Measurements from ENCODE around the gene KRT13. TPM values are rescaled to one million over a fixed set of nuclear protein-coding genes. Genes with fewer than 3 reads are reported as not detected.

KRT13 gene
- total RNA-seq, 1 donor from 2014 or later, result not detected

GRCh38 chr17:41511116-41511515 is 5.7 kb upstream of the KRT13 start:
- Mint-ChIP-seq H3K4me3 (no peak overlapping the region), H3K27ac (no peak overlapping the region), H3K4me1 (ENCODE audit: low read depth) (no peaks in the 10 kb centered on the region), H3K9me3 (no peaks in the 10 kb centered on the region), H3K36me3 (ENCODE audit: low read depth) (no peaks in the 10 kb centered on the region), H3K27me3 (ENCODE audit: insufficient read depth) (peaks cover 11% of the 10 kb centered on the region)
- intact Hi-C loops (cut with micrococcal nuclease), result no loop called here
- no peak for DNase-seq (ENCODE audit: low spot score)

- peaks cover 11% of the 10 kb centered on the region for H3K27me3 Mint-ChIP-seq (ENCODE audit: insufficient read depth)
- H3K9me3 Mint-ChIP-seq, result no peaks in the 10 kb centered on the region
- intact Hi-C loops (cut with micrococcal nuclease), result no loop called here
- no peak overlapping the region for H3K27ac Mint-ChIP-seq
- H3K4me3 Mint-ChIP-seq, result no peak overlapping the region
- H3K4me1 Mint-ChIP-seq (ENCODE audit: low read depth), result no peaks in the 10 kb centered on the region
- no peak for DNase-seq (ENCODE audit: low spot score)
- H3K36me3 Mint-ChIP-seq (ENCODE audit: low read depth), result no peaks in the 10 kb centered on the region
These were observed 5.0 kb upstream of the KRT13 start for GRCh38 chr17:41510251-41511065.

DNA sequence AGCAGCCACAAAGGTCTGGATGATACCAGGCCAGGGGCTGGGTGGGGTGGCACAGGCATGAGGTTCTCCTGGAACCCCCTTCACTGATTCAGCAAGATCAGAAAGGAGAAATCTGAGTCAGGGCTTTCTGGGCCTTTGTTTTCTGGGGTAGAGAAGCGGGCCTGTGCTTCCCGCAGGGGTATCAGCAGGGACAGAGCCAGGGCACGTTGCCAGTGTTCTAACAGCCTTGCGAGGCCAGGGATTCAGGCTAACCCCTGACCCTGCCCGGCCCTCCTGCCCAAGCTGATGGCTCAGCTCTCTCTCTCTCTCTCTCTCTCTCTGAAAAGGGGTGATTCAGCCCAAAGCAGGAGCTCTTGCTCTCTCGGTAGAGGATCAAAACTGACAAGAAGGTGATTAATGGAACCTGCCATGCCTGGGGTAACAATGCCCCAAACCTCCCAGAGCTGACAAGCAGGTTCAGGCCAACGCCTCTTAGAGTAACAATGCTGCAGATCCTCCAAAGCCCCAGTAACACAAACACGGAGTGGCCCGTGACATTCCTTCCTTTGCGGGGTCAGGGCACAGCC is 2.0 kb upstream of the KRT13 start:
- H3K27ac Mint-ChIP-seq, result no peak overlapping the region
- intact Hi-C loops (cut with micrococcal nuclease), result no loop called here
- peaks cover 3% of the 10 kb centered on the region for H3K27me3 Mint-ChIP-seq (ENCODE audit: insufficient read depth)
- no peak overlapping the region for H3K4me3 Mint-ChIP-seq
- DNase-seq (ENCODE audit: low spot score), result no peak
- no peaks in the 10 kb centered on the region for H3K36me3 Mint-ChIP-seq (ENCODE audit: low read depth)
- H3K4me1 Mint-ChIP-seq (ENCODE audit: low read depth), result no peaks in the 10 kb centered on the region
- H3K9me3 Mint-ChIP-seq, result no peaks in the 10 kb centered on the region

DNA sequence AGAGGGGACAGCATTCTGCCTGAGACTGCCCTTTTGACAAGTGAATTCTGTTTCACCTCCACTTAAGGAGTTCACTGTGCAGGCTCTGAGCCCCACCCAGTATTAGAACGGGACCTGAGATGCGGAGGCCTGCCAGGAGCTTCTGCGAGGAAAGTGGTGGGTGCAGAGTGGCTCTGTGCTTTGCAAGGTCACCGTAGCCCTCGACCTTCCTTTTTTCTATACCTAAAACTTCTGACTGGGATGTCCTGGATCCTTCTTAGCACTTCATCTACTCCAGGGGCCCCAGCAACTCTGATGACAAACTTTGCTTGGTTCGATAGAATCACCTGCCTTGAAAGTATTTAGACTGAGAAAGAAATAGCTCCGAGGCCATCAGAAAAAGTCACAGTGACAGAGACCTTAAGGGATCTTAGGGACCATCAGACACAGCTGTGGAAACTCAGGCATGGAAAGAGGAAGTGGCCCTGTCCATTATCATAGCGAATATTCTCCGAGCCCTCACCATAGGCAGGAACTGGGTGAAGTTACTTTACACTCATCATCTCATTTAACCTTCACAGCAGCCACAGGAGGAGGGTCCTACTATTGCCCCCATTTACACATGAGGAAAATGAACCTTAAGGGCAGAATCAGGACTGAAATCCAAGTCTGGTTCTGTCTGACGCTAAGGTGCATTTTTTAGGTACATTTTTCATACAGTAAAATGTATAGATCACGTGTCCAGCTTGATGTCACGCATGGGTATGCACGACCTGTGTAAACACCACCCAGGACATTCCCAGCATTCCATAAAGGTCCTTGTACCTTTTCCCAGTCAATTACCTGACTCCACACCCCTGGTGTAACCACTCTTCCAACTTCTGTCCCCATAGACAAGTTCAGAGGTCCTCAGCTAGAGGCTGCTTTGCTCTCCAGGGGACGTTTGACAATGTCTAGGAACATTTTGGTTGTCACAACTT is 676 bp upstream of the KRT13 start:
- Mint-ChIP-seq H3K36me3 (ENCODE audit: low read depth) (no peaks in the 10 kb centered on the region), H3K27ac (no peak overlapping the region), H3K4me3 (no peak overlapping the region), H3K9me3 (no peaks in the 10 kb centered on the region), H3K27me3 (ENCODE audit: insufficient read depth) (no peaks in the 10 kb centered on the region), H3K4me1 (ENCODE audit: low read depth) (no peaks in the 10 kb centered on the region)
- intact Hi-C loops (cut with micrococcal nuclease), result no loop called here
- DNase-seq (ENCODE audit: low spot score), result no peak

DNA sequence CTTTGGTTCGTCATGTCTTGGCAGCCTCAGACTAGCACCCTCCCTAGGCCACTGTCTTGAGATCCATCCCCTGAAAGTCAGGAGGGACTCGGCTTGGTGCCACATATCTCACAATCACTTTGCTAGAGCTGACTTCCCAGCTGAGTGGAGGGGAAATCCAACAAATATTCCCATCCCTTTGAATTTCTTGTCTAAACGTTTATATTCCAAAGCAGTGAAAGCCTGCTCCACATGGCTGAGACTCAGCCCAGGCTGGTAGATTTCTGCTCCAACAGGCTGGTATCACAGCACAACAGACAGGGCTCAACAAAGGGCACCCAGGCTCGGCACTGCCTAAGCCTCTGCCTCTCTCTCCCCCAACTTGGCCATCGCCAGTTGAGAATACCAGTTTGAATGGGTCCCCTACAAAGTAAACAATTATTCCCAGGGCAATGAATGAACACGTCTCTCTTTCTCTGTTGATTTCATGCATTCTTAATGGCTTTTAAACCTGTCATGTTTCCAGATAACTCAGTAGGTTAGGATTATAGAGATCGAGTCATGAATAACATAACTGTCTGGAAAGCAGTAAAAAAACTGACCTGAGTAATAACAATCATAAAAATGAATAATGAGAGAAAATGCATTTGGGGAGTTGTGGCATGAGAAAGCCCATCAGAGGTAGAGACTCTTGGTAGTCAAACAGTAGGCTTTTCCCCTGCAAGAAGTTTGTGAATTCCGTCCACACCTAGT is 1.0 kb downstream of the KRT13 start:
- Mint-ChIP-seq H3K4me1 (ENCODE audit: low read depth) (no peaks in the 10 kb centered on the region), H3K27me3 (ENCODE audit: insufficient read depth) (peaks cover 3% of the 10 kb centered on the region), H3K9me3 (no peaks in the 10 kb centered on the region), H3K36me3 (ENCODE audit: low read depth) (no peaks in the 10 kb centered on the region), H3K4me3 (no peak overlapping the region), H3K27ac (no peak overlapping the region)
- intact Hi-C loops (cut with micrococcal nuclease), result no loop called here
- no peak for DNase-seq (ENCODE audit: low spot score)

DNA sequence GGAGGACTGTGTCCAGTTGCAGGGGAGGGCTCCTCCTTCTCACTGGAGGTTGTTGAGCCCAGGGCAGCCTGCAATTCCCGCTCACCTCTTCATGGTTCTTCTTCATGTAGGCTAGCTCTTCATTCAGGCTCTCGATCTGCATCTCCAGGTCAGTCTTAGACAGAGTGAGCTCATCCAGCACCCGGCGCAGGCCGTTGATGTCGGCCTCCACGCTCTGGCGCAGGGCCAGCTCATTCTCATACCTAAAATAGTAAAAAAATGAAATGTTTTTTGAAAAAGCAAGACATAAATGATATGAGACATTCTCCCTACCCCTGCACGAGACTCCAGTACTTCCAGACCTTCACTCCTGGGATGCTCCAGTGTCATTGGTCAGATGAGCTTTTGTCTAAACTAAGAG is 2.2 kb downstream of the KRT13 start:
- Mint-ChIP-seq H3K4me1 (ENCODE audit: low read depth) (no peaks in the 10 kb centered on the region), H3K9me3 (no peaks in the 10 kb centered on the region), H3K27ac (no peak overlapping the region), H3K27me3 (ENCODE audit: insufficient read depth) (peaks cover 3% of the 10 kb centered on the region), H3K4me3 (no peak overlapping the region), H3K36me3 (ENCODE audit: low read depth) (no peaks in the 10 kb centered on the region)
- DNase-seq (ENCODE audit: low spot score), result no peak
- intact Hi-C loops (cut with micrococcal nuclease), result no loop called here

DNA sequence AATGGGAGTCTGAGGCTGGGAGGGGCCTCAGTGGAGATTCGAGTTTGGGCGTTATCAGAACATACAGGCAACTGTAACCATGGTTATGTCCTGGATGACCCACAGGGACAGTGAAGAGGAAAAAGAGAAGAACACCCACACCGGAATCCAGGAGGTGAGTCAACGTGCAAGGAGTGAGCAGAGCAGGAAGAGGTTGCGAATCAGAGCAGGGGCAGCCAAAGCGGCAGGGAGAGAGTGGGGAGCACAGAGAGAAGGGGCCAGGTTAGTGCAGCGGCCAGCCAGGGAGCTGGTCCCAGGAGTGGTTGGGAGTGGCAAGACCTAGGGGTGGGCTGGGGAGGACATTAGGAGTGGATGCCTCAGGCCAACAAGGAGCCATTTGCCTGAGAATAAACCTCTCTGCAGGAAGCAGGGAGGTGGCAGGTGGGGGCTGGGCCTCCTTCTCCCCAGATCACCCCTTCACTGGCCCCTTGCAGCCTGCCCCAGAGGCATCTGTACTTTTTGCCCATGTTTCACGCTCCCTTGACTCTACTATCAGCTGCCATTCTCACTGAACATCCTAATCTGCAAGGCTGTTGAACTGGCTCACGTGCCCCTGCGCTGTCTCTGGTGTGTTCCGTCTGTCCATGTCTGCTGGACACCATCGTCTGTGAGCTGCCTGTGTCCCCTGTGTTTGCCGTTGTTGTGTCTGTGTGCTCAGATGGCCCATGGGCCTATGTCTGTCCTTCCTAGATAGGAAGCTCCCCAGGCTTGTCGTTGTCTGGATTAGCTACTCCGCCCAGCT is 5.1 kb downstream of the KRT13 start:
- Mint-ChIP-seq H3K27ac (no peak overlapping the region), H3K4me1 (ENCODE audit: low read depth) (no peaks in the 10 kb centered on the region), H3K27me3 (ENCODE audit: insufficient read depth) (peaks cover 3% of the 10 kb centered on the region), H3K4me3 (no peak overlapping the region), H3K36me3 (ENCODE audit: low read depth) (no peaks in the 10 kb centered on the region), H3K9me3 (no peaks in the 10 kb centered on the region)
- intact Hi-C loops (cut with micrococcal nuclease), result no loop called here
- no peak for DNase-seq (ENCODE audit: low spot score)

DNA sequence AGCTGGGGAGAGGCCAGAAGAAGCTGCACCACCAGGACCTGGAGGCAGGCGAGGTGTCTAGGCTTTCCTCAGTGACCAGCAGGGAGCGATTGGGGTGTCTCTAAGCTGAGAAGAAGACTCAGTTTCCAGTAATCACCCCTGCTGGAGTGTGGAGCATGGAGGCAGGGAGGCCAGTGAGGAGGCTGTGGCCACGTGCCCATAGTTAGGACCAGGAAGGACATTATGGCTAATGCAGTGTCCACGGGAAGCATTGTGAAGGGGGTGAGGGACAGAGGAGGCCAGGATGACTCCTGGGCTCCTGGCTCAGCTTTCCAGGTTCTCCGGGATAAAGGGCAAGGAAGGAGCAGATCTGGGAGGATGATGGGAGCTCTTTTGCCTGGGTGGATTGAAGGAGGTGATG is 5.7 kb downstream of the KRT13 start:
- H3K36me3 Mint-ChIP-seq (ENCODE audit: low read depth), result no peaks in the 10 kb centered on the region
- intact Hi-C loops (cut with micrococcal nuclease), result no loop called here

DNA sequence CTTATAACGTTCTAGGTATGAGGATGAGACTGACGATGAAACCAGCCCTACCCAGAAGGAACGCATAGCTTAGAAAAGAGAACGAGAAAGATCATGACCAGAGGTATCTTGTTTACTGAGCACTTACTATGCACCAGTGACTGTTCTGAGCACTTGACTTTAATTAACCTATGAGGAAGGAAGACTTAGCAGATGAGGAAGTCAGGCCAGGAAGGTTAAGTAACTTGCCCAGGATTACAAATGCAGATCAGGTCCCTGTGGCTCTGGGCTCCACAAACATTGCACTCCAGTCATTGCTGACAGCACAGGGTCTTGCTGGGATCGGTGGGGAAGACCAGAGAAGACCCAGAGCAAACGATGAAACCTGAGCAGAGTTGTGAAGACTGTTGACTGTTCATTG is 7.1 kb downstream of the KRT13 start:
- intact Hi-C loops (cut with micrococcal nuclease), result no loop called here
- Mint-ChIP-seq H3K9me3 (no peaks in the 10 kb centered on the region), H3K36me3 (ENCODE audit: low read depth) (no peaks in the 10 kb centered on the region), H3K4me1 (ENCODE audit: low read depth) (no peaks in the 10 kb centered on the region), H3K4me3 (no peak overlapping the region), H3K27me3 (ENCODE audit: insufficient read depth) (peaks cover 3% of the 10 kb centered on the region), H3K27ac (no peak overlapping the region)
- DNase-seq (ENCODE audit: low spot score), result no peak

More for the DNA sequence above, 5.7 kb downstream of the KRT13 start:
- Mint-ChIP-seq H3K9me3 (no peaks in the 10 kb centered on the region), H3K27ac (no peak overlapping the region), H3K4me1 (ENCODE audit: low read depth) (no peaks in the 10 kb centered on the region), H3K27me3 (ENCODE audit: insufficient read depth) (peaks cover 3% of the 10 kb centered on the region), H3K4me3 (no peak overlapping the region)
- no peak for DNase-seq (ENCODE audit: low spot score)

- H3K4me3 Mint-ChIP-seq, result no peak overlapping the region
- H3K27me3 Mint-ChIP-seq (ENCODE audit: insufficient read depth), result peaks cover 3% of the 10 kb centered on the region
- H3K4me1 Mint-ChIP-seq (ENCODE audit: low read depth), result no peaks in the 10 kb centered on the region
- H3K27ac Mint-ChIP-seq, result no peak overlapping the region
- DNase-seq (ENCODE audit: low spot score), result peak; percentile 62
- H3K36me3 Mint-ChIP-seq (ENCODE audit: low read depth), result no peaks in the 10 kb centered on the region
- intact Hi-C loops (cut with micrococcal nuclease), result loop anchor here (1.0 kb wide), 1 partner anchor 588 kb away; no protein-coding TSS in a partner anchor
- no peaks in the 10 kb centered on the region for H3K9me3 Mint-ChIP-seq
These were observed 8.5 kb downstream of the KRT13 start for GRCh38 chr17:41496803-41497484.

DNA sequence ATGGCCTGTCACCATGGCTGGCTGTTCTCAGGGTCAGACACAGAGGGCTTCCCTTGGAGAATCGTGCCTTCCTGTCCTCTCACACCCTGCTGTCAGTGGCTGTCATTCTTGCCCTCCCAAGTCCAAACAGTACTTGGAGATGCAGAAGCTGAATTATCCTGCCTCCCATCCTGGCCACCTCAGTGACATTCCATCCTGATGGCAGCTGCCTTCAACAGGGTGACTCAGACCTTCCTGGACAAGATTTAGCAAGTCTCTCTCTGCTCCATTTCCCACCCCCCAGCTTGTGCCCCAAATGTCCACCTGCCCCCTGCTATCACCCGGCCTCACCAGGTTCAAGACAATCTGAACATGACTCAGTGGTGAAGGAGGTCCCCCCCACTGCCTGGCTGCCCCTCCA is 10.9 kb downstream of the KRT13 start:
- no peak for DNase-seq (ENCODE audit: low spot score)
- H3K27me3 Mint-ChIP-seq (ENCODE audit: insufficient read depth), result peaks cover 3% of the 10 kb centered on the region
- H3K36me3 Mint-ChIP-seq (ENCODE audit: low read depth), result no peaks in the 10 kb centered on the region
- intact Hi-C loops (cut with micrococcal nuclease), result no loop called here
- H3K4me3 Mint-ChIP-seq, result no peak overlapping the region
- H3K27ac Mint-ChIP-seq, result no peak overlapping the region
- no peaks in the 10 kb centered on the region for H3K9me3 Mint-ChIP-seq
- no peaks in the 10 kb centered on the region for H3K4me1 Mint-ChIP-seq (ENCODE audit: low read depth)

Measured in activated T-helper 1 cell treated with anti-CD3 and anti-CD28 coated beads, Interleukin-12 subunit alpha, Interleukin-12 subunit beta, Interleukin-2, Interleukin-4 antibody, amounts not matched to agents 30 ng/mL and 10 ng/mL and 1 ng/mL, durations not matched to agents 14 hours and 24 hours and 36 hours (primary cell).